Chondrocyte (in vitro differentiated cells): Measurements from ENCODE around the gene TNFRSF4. TPM values are rescaled to one million over a fixed set of nuclear protein-coding genes. Genes with fewer than 3 reads are reported as not detected.

Source experiments
- DNase-seq: peaks from one replicate; pipeline ENCODE4 v3.0.0; 2021; ENCODE audit warnings: mixed read lengths, low spot score
- H3K27ac Mint-ChIP-seq: one replicate; pipeline ENCODE4 v1.8.0; 2021; ENCODE audit warnings: mild to moderate bottlenecking, moderate library complexity, mixed read lengths; ENCODE audit not compliant: unreplicated experiment
- H3K27me3 Mint-ChIP-seq: 2 replicates; pipeline ENCODE4 v1.8.0; 2021; ENCODE audit warnings: low read depth, mixed read lengths
- H3K36me3 Mint-ChIP-seq: 2 replicates; pipeline ENCODE4 v1.8.0; 2021; ENCODE audit warnings: low read depth, mixed read lengths
- H3K4me1 Mint-ChIP-seq: 2 replicates; pipeline ENCODE4 v1.8.0; 2021; ENCODE audit warnings: low read depth, mild to moderate bottlenecking, mixed read lengths
- H3K4me3 Mint-ChIP-seq: one replicate; pipeline ENCODE4 v1.8.0; 2021; ENCODE audit warnings: mild to moderate bottlenecking, moderate library complexity, mixed read lengths; ENCODE audit not compliant: unreplicated experiment
- H3K9me3 Mint-ChIP-seq: 2 replicates; pipeline ENCODE4 v1.8.0; 2021; ENCODE audit warnings: low read depth, mixed read lengths
- CTCF ChIP-seq: fragments of 200-600 bp; sonication (generic); IDR thresholded peaks from 2 replicates; pipeline ENCODE4 v1.5.0; 2021; ENCODE audit warnings: antibody characterized with exemption, mild to moderate bottlenecking, moderate library complexity
- total RNA-seq: library from RNA; stranded (reverse); gene quantifications from 3 replicates; pipeline ENCODE4 v1.2.1, GENCODE V29; 2021

Gene TNFRSF4
- total RNA-seq, 1 donor from 2014 or later = not detected

DNA sequence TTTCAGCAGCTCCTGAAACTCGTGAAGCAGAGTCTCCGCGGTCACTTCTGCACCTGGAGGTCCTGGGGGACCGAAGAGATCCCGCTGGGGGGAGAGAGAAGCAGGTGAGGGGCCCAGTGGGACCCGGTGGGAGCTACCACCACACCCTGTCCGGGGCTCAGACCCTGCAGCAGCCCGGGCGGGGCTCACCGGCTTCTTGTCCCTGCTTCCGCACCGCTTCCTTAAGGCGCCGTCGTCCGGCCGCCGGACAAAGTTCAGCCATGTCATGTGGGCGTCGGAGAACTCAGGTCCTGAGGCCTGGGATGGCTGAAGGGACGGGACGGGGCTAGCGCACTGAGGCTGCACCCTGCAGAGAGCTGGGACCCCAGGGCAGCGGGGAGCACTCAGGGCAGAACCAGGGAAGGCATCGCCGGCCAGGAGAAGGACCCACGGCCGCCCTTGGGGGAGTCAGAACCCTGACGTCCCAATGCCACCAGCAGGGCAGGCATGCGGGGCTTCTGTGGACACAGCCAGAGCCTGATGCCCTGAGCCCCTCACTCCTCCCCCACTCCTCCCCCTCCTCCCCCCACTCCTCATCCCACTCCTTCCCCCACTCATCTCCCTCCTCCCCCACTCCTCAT lies 30.3 kb upstream of the TNFRSF4 start:
- Mint-ChIP-seq H3K27me3 (no peaks in the 10 kb centered on the region), H3K27ac (no peak overlapping the region), H3K36me3 (no peaks in the 10 kb centered on the region), H3K4me3 (no peak overlapping the region), H3K4me1 (peaks cover 3% of the 10 kb centered on the region), H3K9me3 (no peaks in the 10 kb centered on the region)
- TF ChIP-seq CTCF = no peak
- no peak for DNase-seq

GRCh38 chr1:1243807-1244191 lies 29.8 kb upstream of the TNFRSF4 start:
- Mint-ChIP-seq H3K9me3 (no peaks in the 10 kb centered on the region), H3K27ac (no peak overlapping the region), H3K27me3 (no peaks in the 10 kb centered on the region), H3K4me1 (peaks cover 3% of the 10 kb centered on the region), H3K4me3 (no peak overlapping the region), H3K36me3 (no peaks in the 10 kb centered on the region)
- DNase-seq = no peak
- TF ChIP-seq CTCF = no peak

- Mint-ChIP-seq H3K9me3 (no peaks in the 10 kb centered on the region), H3K27me3 (no peaks in the 10 kb centered on the region), H3K36me3 (no peaks in the 10 kb centered on the region), H3K27ac (no peak overlapping the region), H3K4me3 (no peak overlapping the region), H3K4me1 (peaks cover 3% of the 10 kb centered on the region)
- no peak for TF ChIP-seq CTCF
- DNase-seq = no peak
Measured at GRCh38 chr1:1243266-1243660, 29.3 kb upstream of the TNFRSF4 start.

- H3K36me3 Mint-ChIP-seq = no peaks in the 10 kb centered on the region
- H3K27ac Mint-ChIP-seq = no peak overlapping the region
- no peak for DNase-seq
- H3K27me3 Mint-ChIP-seq = no peaks in the 10 kb centered on the region
- no peak overlapping the region for H3K4me3 Mint-ChIP-seq
- H3K4me1 Mint-ChIP-seq = peaks cover 4% of the 10 kb centered on the region
- H3K9me3 Mint-ChIP-seq = no peaks in the 10 kb centered on the region
- TF ChIP-seq CTCF = no peak
Measured at GRCh38 chr1:1242461-1243265, 28.7 kb upstream of the TNFRSF4 start.

DNA sequence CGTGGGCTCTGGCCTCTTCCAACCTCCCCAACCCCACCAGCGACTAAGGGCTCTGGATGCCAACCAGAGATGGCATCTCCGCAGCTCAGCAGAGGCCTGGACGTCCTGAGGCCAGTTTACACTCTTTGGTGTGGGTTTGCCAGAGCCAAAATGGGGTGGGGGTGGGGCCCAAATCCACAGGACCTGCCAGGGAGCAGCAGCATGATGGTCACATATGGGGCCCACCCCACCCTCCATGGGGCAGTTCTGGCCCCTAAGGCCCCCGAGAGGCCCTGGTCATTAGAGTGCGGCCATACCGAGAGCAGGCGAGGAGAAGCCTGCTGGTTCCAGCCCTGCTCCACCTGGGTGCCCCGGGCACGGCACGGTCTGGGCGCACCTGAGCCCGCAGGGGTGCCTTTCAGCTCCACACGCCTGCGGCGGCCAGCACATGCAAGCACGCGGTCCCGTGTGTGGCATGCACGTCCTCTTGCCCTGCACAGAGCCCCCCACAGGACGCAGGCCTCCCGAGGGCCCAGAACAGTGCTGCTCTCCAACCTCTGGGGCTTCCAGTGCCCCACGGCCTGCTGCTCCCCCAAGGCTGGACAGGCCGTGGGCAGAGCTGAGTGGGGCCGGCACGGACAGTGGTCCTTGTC lies 27.8 kb upstream of the TNFRSF4 start:
- Mint-ChIP-seq H3K4me3 (no peak overlapping the region), H3K9me3 (no peaks in the 10 kb centered on the region), H3K36me3 (no peaks in the 10 kb centered on the region), H3K27me3 (no peaks in the 10 kb centered on the region), H3K4me1 (peaks cover 8% of the 10 kb centered on the region), H3K27ac (no peak overlapping the region)
- no peak for TF ChIP-seq CTCF
- no peak for DNase-seq
